PC-3 (cell line): ENCODE measurements around the gene VEGFD. TPM values are rescaled to one million over a fixed set of nuclear protein-coding genes. Genes with fewer than 3 reads are reported as not detected.

Experiments used
- ATAC-seq: fragments of 200-7000 bp; cut with Tn5 transposase; 2 replicates; pipeline ENCODE4 v1.9.1; 2020; ENCODE audit warnings: mild to moderate bottlenecking, moderate library complexity
- BruUV-seq: library from RNA; stranded (reverse); fragments of 400-500 nt; replicated peaks from 2 replicates; lab custom pipeline; 2021; lab: Mats Ljungman, UMichigan
- CTCF ChIA-PET: fragments of 300-600 bp; sonication (Branson Sonifier 250); formaldehyde crosslinking; loops from one replicate; lab custom pipeline; 2022; ENCODE audit warnings: antibody characterized with exemption; lab: Charles Lee
- POLR2A ChIA-PET: fragments of 300-600 bp; sonication (Branson Sonifier 250); formaldehyde crosslinking; loops from one replicate; lab custom pipeline; 2022; ENCODE audit warnings: antibody characterized with exemption; ENCODE audit not compliant: unreplicated experiment; lab: Charles Lee
- DNase-seq: peaks from one replicate; pipeline ENCODE4 v3.0.0-alpha.2; 2015
- H2AFZ ChIP-seq: fragments of 300-600 bp; sonication (generic); 2 replicates; pipeline ENCODE4 v1.6.0; 2016; ENCODE audit warnings: antibody characterized with exemption, low read length
- H3F3A ChIP-seq: fragments of 300-600 bp; sonication (generic); one replicate; pipeline ENCODE4 v1.6.0; 2017; ENCODE audit warnings: antibody characterized with exemption, low read length, control low read depth, mild to moderate bottlenecking; ENCODE audit not compliant: unreplicated experiment
- H3K27ac ChIP-seq: fragments of 300-600 bp; sonication (generic); 2 replicates; pipeline ENCODE4 v1.5.1; 2016; ENCODE audit warnings: mild to moderate bottlenecking, low read length
- H3K27me3 ChIP-seq: fragments of 300-600 bp; sonication (generic); 2 replicates; pipeline ENCODE4 v1.6.1; 2016; ENCODE audit warnings: low read length, mixed read lengths
- H3K36me3 ChIP-seq: fragments of 300-600 bp; sonication (generic); 2 replicates; pipeline ENCODE4 v1.6.1; 2016; ENCODE audit warnings: low read depth, mixed run types, low read length, mixed read lengths
- H3K4me1 ChIP-seq: fragments of 300-600 bp; sonication (generic); 2 replicates; pipeline ENCODE4 v1.5.1; 2016; ENCODE audit warnings: low read length; ENCODE audit not compliant: insufficient read depth
- H3K4me2 ChIP-seq: fragments of 300-600 bp; sonication (generic); 2 replicates; pipeline ENCODE4 v1.6.0; 2016; ENCODE audit warnings: low read length
- H3K4me3 ChIP-seq: fragments of 300-600 bp; sonication (generic); 2 replicates; pipeline ENCODE4 v1.5.1; 2016; ENCODE audit warnings: mild to moderate bottlenecking, low read length, mixed read lengths
- H3K79me2 ChIP-seq: fragments of 300-600 bp; sonication (generic); 2 replicates; pipeline ENCODE4 v1.6.1; 2017; ENCODE audit warnings: low read length, mixed read lengths
- H3K9ac ChIP-seq: fragments of 300-600 bp; sonication (generic); 2 replicates; pipeline ENCODE4 v1.6.0; 2016; ENCODE audit warnings: mild to moderate bottlenecking, low read length
- H3K9me2 ChIP-seq: fragments of 300-600 bp; sonication (generic); replicated peaks from 2 replicates; pipeline ENCODE4 v1.6.1; 2016; ENCODE audit warnings: mixed run types, low read length, mixed read lengths
- H3K9me3 ChIP-seq: fragments of 300-600 bp; sonication (generic); 2 replicates; pipeline ENCODE4 v1.6.1; 2016; ENCODE audit warnings: low read length, mixed read lengths
- H4K20me1 ChIP-seq: fragments of 300-600 bp; sonication (generic); 2 replicates; pipeline ENCODE4 v1.6.1; 2016; ENCODE audit warnings: low read length, mixed read lengths
- CTCF ChIP-seq: fragments of 300-600 bp; sonication (generic); conservative IDR thresholded peaks from 2 replicates; pipeline ENCODE4 v1.5.1; 2017; ENCODE audit warnings: antibody characterized with exemption, low read depth, mild to moderate bottlenecking, low read length
- EZH2 ChIP-seq: fragments of 300-600 bp; sonication (generic); IDR thresholded peaks from one replicate; pipeline ENCODE4 v1.6.1; 2017; ENCODE audit warnings: antibody characterized with exemption, mild to moderate bottlenecking, low read length; ENCODE audit not compliant: unreplicated experiment
- EZH2phosphoT487 ChIP-seq: fragments of 300-600 bp; sonication (generic); IDR thresholded peaks from 2 replicates; pipeline ENCODE4 v1.6.1; 2018; ENCODE audit warnings: mild to moderate bottlenecking, antibody characterized with exemption, low read length, borderline replicate concordance
- intact Hi-C: fragments of 100-400 bp; cut with micrococcal nuclease; formaldehyde crosslinking; loops from 2 replicates; pipeline ENCODE4 v1.9.0; 2023
- total RNA-seq: library from RNA; depleted of rRNA; stranded (reverse); fragments of >200 nt; gene quantifications from 2 replicates; pipeline ENCODE4 v1.2.3, GENCODE V29; 2014

The VEGFD gene
- total RNA-seq, 1 experiment from 2014 or later = not detected

DNA sequence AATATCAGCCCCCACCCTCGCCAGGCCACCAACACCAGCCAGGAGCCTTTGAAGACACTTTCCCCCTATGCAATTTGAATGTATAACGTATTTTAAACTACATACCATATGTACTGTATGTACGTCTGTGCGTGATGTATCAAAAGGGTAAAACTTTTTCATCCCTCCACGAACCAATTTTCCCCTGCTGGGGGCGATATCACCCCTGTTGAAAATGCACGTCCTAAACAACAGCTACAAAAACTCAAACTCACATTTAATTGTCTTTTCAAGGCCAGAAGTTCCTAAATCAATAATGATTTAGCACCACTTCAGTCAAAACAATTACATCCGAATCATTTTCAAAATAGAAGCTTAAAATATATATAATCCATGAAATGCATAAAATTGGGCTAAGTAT, 1.4 kb downstream of the VEGFD start:
- no peaks in the 10 kb centered on the region for H3K79me2 ChIP-seq
- no peaks in the 10 kb centered on the region for H3K9me3 ChIP-seq
- H3F3A ChIP-seq = no peaks in the 10 kb centered on the region
- ChIA-PET POLR2A (no interaction called here), CTCF (no interaction called here)
- no peak for ATAC-seq
- no peak overlapping the region for H3K9ac ChIP-seq
- H3K4me2 ChIP-seq = no peak overlapping the region
- TF ChIP-seq EZH2 = no peak
- no peak for TF ChIP-seq EZH2phosphoT487
- TF ChIP-seq CTCF = peak; percentile 53
- no peaks in the 10 kb centered on the region for H3K4me1 ChIP-seq
- H3K36me3 ChIP-seq = no peaks in the 10 kb centered on the region
- H4K20me1 ChIP-seq = no peaks in the 10 kb centered on the region
- H3K9me2 ChIP-seq = no peaks in the 10 kb centered on the region
- H3K27me3 ChIP-seq = no peaks in the 10 kb centered on the region
- peak; percentile 2 for DNase-seq
- no TSS peak for BruUV-seq
- intact Hi-C loops = no loop called here
- H3K27ac ChIP-seq = no peak overlapping the region
- no peak overlapping the region for H3K4me3 ChIP-seq
- no peak overlapping the region for H2AFZ ChIP-seq

- no peak for ATAC-seq
- Histone ChIP-seq H3K4me1 (no peaks in the 10 kb centered on the region), H3K9me3 (no peaks in the 10 kb centered on the region), H2AFZ (no peak overlapping the region), H4K20me1 (no peaks in the 10 kb centered on the region), H3K9ac (no peak overlapping the region), H3K79me2 (no peaks in the 10 kb centered on the region), H3K36me3 (no peaks in the 10 kb centered on the region), H3K4me3 (no peak overlapping the region), H3K4me2 (no peak overlapping the region), H3K27me3 (no peaks in the 10 kb centered on the region), H3K9me2 (no peaks in the 10 kb centered on the region), H3F3A (no peaks in the 10 kb centered on the region), H3K27ac (no peak overlapping the region)
- POLR2A ChIA-PET = no interaction called here
- CTCF ChIA-PET = no interaction called here
- no peak for DNase-seq
- no TSS peak for BruUV-seq
- TF ChIP-seq EZH2phosphoT487 = no peak
- no peak for TF ChIP-seq CTCF
- no peak for TF ChIP-seq EZH2
- intact Hi-C loops = no loop called here
Measured at GRCh38 chrX:15376956-15377355, 7.3 kb downstream of the VEGFD start.

DNA sequence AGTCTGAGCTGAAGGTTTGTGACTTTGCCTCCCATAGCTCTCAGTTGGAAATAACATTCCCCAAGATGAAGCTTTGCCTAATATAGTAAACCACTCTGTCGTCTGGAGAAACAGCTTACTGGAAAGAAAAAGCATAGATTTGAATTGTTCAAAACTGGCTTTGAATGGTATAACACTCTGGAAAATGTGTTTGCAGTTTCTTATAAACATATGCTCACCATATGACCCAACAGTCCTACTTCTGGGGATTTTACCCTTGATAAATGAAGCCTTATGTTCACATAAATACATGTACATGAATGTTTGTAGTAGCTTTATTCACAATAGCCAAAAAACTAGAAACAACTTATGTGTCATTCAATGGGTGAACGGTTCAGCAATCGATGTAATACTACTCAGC, 10.2 kb downstream of the VEGFD start:
- H3K9ac ChIP-seq = no peak overlapping the region
- H3K36me3 ChIP-seq = no peaks in the 10 kb centered on the region
- H3K4me1 ChIP-seq = no peaks in the 10 kb centered on the region
- H3K4me3 ChIP-seq = no peak overlapping the region
- H4K20me1 ChIP-seq = no peaks in the 10 kb centered on the region
- BruUV-seq = no TSS peak
- no peaks in the 10 kb centered on the region for H3K27me3 ChIP-seq
- ATAC-seq (no peak), DNase-seq (no peak)
- intact Hi-C loops = no loop called here
- no peaks in the 10 kb centered on the region for H3K9me3 ChIP-seq
- no peaks in the 10 kb centered on the region for H3K79me2 ChIP-seq
- no peak overlapping the region for H3K4me2 ChIP-seq
- no peak for TF ChIP-seq EZH2phosphoT487
- no peak for TF ChIP-seq EZH2
- TF ChIP-seq CTCF = no peak
- no peaks in the 10 kb centered on the region for H3K9me2 ChIP-seq
- no peak overlapping the region for H3K27ac ChIP-seq
- H2AFZ ChIP-seq = no peak overlapping the region
- POLR2A ChIA-PET = no interaction called here
- H3F3A ChIP-seq = no peaks in the 10 kb centered on the region
- CTCF ChIA-PET = no interaction called here
